HepG2 (cell line): ENCODE measurements around the gene SEC61A2. TPM values are rescaled to one million over a fixed set of nuclear protein-coding genes. Genes with fewer than 3 reads are reported as not detected.
A peak's percentile ranks its signal among the peaks of the same experiment; 100 is the strongest.

Source experiments
- ARNTL ChIP-seq: sonication (generic); formaldehyde crosslinking; IDR thresholded peaks from 2 replicates; pipeline ENCODE4 v1.4.0; 2020; ENCODE audit warnings: mild to moderate bottlenecking, missing genetic modification reagents
- BCL6 ChIP-seq: IDR thresholded peaks from 2 replicates; pipeline ENCODE4 v1.6.1; 2016; ENCODE audit warnings: missing genetic modification reagents, missing compliant biosample characterization
- FOSL2 ChIP-seq: sonication (generic); formaldehyde crosslinking; IDR thresholded peaks from 2 replicates; pipeline ENCODE4 v1.4.0; 2020; ENCODE audit warnings: missing genetic modification reagents
- KMT2A ChIP-seq: sonication (generic); formaldehyde crosslinking; IDR thresholded peaks from 2 replicates; pipeline ENCODE4 v1.4.0; 2020; ENCODE audit warnings: missing genetic modification reagents
- SKI ChIP-seq: fragments of 450-650 bp; IDR thresholded peaks from one replicate; pipeline ENCODE4 v1.6.1; 2018; ENCODE audit warnings: mild to moderate bottlenecking; ENCODE audit not compliant: partially characterized antibody
- ZBTB20 ChIP-seq: sonication (generic); formaldehyde crosslinking; IDR thresholded peaks from 2 replicates; pipeline ENCODE4 v1.8.1; 2023; ENCODE audit warnings: missing genetic modification reagents, low read depth, mild to moderate bottlenecking, borderline replicate concordance
- ZFP90 ChIP-seq: sonication (generic); formaldehyde crosslinking; IDR thresholded peaks from 2 replicates; pipeline ENCODE4 v1.8.0; 2022; ENCODE audit warnings: missing genetic modification reagents, mild to moderate bottlenecking, inconsistent platforms, borderline replicate concordance
- ZNF207 ChIP-seq: fragments of 450-650 bp; IDR thresholded peaks from 2 replicates; pipeline ENCODE4 v1.6.1; 2016; ENCODE audit warnings: antibody characterized with exemption, borderline replicate concordance
- ZNF670 ChIP-seq: sonication (generic); formaldehyde crosslinking; IDR thresholded peaks from 2 replicates; pipeline ENCODE4 v1.8.0; 2022; ENCODE audit warnings: mild to moderate bottlenecking, missing genetic modification reagents, borderline replicate concordance
- ZNF772 ChIP-seq: sonication (generic); formaldehyde crosslinking; IDR thresholded peaks from 2 replicates; pipeline ENCODE4 v1.5.0; 2020; ENCODE audit warnings: mild to moderate bottlenecking, missing genetic modification reagents
- ZSCAN31 ChIP-seq: sonication (generic); formaldehyde crosslinking; IDR thresholded peaks from 2 replicates; pipeline ENCODE4 v1.5.0; 2020; ENCODE audit warnings: low read depth, mild to moderate bottlenecking, missing genetic modification reagents
- polyA plus RNA-seq, 8 experiments: library from polyadenylated mRNA; depleted of rRNA in 3 of 8; stranded (reverse) in 7 of 8; unstranded in 1 of 8; fragments of >200 nt; fragmentation: Illumina TruSeq in 4 of 8; extraction: Trizol in 4 of 8; gene quantifications; 2 replicates each; pipeline versions ENCODE4 v1.2.1 to v1.2.3, GENCODE V29; 2011 to 2016; ENCODE audit warnings: low read depth in 4 of 8, missing spikeins in 1 of 8, mixed read lengths in 1 of 8; ENCODE audit not compliant: insufficient read depth in 1 of 8
- total RNA-seq, 5 experiments: library from RNA; depleted of rRNA; stranded (reverse); fragments of >200 nt; fragmentation: Illumina TruSeq; extraction: Trizol; gene quantifications; 2 replicates each; pipeline ENCODE4 v1.2.3, GENCODE V29; 2016; ENCODE audit warnings: low read depth in 1 of 5
- TF ChIP-seq, protein P1 (sequence below): sonication (generic); formaldehyde crosslinking; IDR thresholded peaks from one replicate; pipeline ENCODE4 v1.5.1; 2020; ENCODE audit warnings: mild to moderate bottlenecking, missing genetic modification reagents; ENCODE audit errors: not compliant biosample characterization
- TF ChIP-seq, protein P2 (sequence below): sonication (generic); formaldehyde crosslinking; IDR thresholded peaks from 2 replicates; pipeline ENCODE4 v1.4.0; 2020; ENCODE audit warnings: missing genetic modification reagents, mild to moderate bottlenecking, borderline replicate concordance
- TF ChIP-seq, protein P3 (sequence below): IDR thresholded peaks from 2 replicates; pipeline ENCODE4 v1.6.1; 2018; ENCODE audit warnings: missing genetic modification reagents, mild to moderate bottlenecking, missing compliant biosample characterization
- TF ChIP-seq, protein P4 (sequence below): fragments of 450-650 bp; IDR thresholded peaks from 2 replicates; pipeline ENCODE4 v1.6.1; 2017

The SEC61A2 gene
- total and polyA plus RNA-seq, 2 of the 13 experiments (the other 11 are each of a cell fraction or from before 2014, with no cell fraction given), result 5.5 to 7.4 TPM

DNA sequence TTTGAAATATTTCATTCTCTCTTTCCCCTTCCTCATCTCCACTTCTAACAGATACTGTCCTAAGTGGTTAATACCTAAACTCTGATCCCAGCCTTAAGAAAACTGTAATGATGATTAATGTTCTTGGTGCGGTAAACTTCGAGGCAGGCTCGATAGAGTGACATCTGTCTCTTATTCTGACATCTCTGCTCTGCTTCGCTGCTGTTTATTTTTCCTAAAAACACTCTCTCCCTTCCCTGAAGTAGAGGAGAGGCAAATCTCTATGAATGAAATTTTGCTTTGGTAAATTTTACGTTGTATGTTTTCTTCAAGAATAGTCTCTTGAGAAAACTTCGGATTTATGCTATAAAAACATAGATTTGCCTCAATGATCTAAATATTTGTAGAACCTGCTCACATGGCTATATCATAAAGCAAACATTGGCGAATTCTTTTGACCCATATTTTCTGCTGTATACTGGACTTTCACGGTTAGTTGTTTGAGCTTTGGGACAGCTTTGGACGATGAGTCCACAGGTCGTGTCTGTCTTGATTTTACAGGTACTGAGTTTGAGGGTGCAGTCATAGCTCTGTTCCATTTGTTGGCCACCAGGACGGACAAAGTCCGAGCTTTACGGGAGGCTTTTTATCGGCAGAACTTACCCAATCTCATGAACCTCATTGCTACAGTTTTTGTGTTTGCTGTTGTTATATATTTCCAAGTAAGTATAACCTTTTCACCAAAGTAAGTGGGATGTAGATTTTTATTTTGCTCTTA, 27.1 kb downstream of the SEC61A2 start (continued):
- TF ChIP-seq, protein P1, sequence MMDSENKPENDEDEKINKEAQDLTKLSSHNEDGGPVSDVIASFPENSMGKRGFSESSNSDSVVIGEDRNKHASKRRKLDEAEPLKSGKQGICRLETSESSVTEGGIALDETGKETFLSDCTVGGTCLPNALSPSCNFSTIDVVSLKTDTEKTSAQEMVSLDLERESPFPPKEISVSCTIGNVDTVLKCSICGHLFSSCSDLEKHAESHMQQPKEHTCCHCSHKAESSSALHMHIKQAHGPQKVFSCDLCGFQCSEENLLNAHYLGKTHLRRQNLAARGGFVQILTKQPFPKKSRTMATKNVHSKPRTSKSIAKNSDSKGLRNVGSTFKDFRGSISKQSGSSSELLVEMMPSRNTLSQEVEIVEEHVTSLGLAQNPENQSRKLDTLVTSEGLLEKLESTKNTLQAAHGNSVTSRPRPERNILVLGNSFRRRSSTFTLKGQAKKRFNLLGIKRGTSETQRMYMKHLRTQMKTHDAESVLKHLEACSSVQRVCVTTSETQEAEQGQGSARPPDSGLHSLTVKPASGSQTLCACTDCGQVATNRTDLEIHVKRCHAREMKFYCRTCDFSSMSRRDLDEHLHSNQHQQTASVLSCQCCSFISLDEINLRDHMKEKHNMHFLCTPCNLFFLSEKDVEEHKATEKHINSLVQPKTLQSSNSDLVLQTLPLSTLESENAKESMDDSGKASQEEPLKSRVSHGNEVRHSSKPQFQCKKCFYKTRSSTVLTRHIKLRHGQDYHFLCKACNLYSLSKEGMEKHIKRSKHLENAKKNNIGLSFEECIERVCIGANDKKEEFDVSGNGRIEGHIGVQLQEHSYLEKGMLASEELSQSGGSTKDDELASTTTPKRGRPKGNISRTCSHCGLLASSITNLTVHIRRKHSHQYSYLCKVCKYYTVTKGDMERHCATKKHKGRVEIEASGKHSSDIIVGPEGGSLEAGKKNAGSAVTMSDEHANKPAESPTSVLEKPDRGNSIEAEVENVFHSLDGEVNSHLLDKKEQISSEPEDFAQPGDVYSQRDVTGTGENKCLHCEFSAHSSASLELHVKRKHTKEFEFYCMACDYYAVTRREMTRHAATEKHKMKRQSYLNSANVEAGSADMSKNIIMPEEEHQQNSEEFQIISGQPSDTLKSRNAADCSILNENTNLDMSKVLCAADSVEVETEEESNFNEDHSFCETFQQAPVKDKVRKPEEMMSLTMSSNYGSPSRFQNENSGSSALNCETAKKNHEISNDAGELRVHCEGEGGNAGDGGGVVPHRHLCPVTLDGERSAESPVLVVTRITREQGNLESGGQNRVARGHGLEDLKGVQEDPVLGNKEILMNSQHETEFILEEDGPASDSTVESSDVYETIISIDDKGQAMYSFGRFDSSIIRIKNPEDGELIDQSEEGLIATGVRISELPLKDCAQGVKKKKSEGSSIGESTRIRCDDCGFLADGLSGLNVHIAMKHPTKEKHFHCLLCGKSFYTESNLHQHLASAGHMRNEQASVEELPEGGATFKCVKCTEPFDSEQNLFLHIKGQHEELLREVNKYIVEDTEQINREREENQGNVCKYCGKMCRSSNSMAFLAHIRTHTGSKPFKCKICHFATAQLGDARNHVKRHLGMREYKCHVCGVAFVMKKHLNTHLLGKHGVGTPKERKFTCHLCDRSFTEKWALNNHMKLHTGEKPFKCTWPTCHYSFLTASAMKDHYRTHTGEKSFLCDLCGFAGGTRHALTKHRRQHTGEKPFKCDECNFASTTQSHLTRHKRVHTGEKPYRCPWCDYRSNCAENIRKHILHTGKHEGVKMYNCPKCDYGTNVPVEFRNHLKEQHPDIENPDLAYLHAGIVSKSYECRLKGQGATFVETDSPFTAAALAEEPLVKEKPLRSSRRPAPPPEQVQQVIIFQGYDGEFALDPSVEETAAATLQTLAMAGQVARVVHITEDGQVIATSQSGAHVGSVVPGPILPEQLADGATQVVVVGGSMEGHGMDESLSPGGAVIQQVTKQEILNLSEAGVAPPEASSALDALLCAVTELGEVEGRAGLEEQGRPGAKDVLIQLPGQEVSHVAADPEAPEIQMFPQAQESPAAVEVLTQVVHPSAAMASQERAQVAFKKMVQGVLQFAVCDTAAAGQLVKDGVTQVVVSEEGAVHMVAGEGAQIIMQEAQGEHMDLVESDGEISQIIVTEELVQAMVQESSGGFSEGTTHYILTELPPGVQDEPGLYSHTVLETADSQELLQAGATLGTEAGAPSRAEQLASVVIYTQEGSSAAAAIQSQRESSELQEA (CRISPR knock-in tag), result no peak
- TF ChIP-seq ZFP90 (CRISPR knock-in tag) (peak; percentile 89; the same call in 1 of the 2 replicates), SKI (peak; percentile 62), FOSL2 (CRISPR knock-in tag) (no peak), ZBTB20 (peak; percentile 76; the same call in 1 of the 2 replicates), ZSCAN31 (CRISPR knock-in tag) (no peak), BCL6 (peak; percentile 56; the same call in 1 of the 2 replicates), ARNTL (no peak), KMT2A (CRISPR knock-in tag) (0 out of 2 replicates have a peak, but pooled peaks have one; percentile 24), ZNF670 (CRISPR knock-in tag) (no peak), ZNF772 (CRISPR knock-in tag) (no peak), ZNF207 (no peak)
- TF ChIP-seq, protein P2, sequence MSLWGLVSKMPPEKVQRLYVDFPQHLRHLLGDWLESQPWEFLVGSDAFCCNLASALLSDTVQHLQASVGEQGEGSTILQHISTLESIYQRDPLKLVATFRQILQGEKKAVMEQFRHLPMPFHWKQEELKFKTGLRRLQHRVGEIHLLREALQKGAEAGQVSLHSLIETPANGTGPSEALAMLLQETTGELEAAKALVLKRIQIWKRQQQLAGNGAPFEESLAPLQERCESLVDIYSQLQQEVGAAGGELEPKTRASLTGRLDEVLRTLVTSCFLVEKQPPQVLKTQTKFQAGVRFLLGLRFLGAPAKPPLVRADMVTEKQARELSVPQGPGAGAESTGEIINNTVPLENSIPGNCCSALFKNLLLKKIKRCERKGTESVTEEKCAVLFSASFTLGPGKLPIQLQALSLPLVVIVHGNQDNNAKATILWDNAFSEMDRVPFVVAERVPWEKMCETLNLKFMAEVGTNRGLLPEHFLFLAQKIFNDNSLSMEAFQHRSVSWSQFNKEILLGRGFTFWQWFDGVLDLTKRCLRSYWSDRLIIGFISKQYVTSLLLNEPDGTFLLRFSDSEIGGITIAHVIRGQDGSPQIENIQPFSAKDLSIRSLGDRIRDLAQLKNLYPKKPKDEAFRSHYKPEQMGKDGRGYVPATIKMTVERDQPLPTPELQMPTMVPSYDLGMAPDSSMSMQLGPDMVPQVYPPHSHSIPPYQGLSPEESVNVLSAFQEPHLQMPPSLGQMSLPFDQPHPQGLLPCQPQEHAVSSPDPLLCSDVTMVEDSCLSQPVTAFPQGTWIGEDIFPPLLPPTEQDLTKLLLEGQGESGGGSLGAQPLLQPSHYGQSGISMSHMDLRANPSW (CRISPR knock-in tag), result 0 out of 2 replicates have a peak, but pooled peaks have one; percentile 30
- TF ChIP-seq, protein P3, sequence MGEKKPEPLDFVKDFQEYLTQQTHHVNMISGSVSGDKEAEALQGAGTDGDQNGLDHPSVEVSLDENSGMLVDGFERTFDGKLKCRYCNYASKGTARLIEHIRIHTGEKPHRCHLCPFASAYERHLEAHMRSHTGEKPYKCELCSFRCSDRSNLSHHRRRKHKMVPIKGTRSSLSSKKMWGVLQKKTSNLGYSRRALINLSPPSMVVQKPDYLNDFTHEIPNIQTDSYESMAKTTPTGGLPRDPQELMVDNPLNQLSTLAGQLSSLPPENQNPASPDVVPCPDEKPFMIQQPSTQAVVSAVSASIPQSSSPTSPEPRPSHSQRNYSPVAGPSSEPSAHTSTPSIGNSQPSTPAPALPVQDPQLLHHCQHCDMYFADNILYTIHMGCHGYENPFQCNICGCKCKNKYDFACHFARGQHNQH, result peak; percentile 42; the same call in 1 of the 2 replicates
- TF ChIP-seq, protein P4, sequence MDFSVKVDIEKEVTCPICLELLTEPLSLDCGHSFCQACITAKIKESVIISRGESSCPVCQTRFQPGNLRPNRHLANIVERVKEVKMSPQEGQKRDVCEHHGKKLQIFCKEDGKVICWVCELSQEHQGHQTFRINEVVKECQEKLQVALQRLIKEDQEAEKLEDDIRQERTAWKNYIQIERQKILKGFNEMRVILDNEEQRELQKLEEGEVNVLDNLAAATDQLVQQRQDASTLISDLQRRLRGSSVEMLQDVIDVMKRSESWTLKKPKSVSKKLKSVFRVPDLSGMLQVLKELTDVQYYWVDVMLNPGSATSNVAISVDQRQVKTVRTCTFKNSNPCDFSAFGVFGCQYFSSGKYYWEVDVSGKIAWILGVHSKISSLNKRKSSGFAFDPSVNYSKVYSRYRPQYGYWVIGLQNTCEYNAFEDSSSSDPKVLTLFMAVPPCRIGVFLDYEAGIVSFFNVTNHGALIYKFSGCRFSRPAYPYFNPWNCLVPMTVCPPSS, result no peak
